ENCODE data around the gene RPL15.

DNA sequence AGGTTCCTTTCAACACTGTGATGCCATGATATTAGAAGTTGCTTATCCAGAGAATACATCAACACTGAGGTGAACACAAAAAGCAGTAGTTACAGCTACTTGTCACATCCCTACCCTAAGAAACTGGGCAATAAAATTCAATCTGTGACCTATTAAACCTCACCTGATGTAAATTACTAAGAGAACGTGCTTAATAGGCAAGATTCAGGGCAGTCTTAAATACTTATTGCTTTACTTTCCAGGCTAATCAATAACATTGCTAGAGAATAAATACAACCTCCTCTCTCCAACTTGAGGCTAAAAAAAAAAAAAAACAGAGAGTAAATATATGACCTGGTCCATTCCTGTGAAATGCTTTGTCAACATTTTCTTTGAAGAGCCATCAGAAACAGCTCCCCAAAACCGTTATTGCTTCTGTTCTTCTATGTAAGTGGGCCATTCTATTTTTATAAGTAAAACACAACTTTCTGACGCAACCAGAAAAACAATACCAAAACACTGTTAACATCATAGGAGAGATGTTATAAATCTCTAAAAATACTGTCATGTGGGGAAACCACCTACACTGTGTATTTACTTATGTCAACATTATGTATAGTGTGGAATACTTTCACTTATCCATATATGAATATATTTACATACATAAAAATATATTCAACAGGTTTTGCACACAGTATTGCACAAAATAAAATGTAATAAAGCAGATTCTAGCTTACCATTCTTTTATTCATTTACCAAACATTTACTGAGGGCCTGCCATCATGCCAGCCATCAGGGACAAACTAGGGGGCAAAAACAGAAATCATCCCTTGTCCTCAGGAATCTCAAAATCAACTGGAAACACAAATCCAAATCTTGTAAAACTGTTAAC lies 2.8 kb upstream of the RPL15 start:
- TF ChIP-seq CTCF (IDR thresholded peaks at IDR 0.05; ENCODE audit: poor library complexity): no peak
- TF ChIP-seq EZH2 (IDR thresholded peaks at IDR 0.05; ENCODE audit: borderline replicate concordance): no peak
- no peak for TF ChIP-seq EZH2phosphoT487 (IDR thresholded peaks at IDR 0.05; ENCODE audit: low read depth, severe bottlenecking, unreplicated experiment)
